ENCODE data around the gene PRKCA. TPM values are rescaled to one million over a fixed set of nuclear protein-coding genes. Genes with fewer than 3 reads are reported as not detected.
A peak's percentile ranks its signal among the peaks of the same experiment; 100 is the strongest.

PRKCA gene
- total RNA-seq, 4 donors from 2014 or later = 9.8 to 25.6 (median 12.2) TPM

GRCh38 chr17:66675273-66675990 is 373.0 kb downstream of the PRKCA start:
- peak overlapping the region; percentile 18 for H3K4me3 ChIP-seq

GRCh38 chr17:66675991-66676371 is 373.6 kb downstream of the PRKCA start:
- 39% methylated on average over 17 of the region's 17 CpGs for WGBS
- Histone ChIP-seq H3K9me3 (no peaks in the 10 kb centered on the region), H3K36me3 (no peaks in the 10 kb centered on the region), H3K27ac (peak overlapping the region; percentile 91), H3K27me3 (no peaks in the 10 kb centered on the region), H3K4me1 (peaks cover 38% of the 10 kb centered on the region), H3K4me3 (peak overlapping the region; percentile 22)
- TF ChIP-seq CTCF (IDR thresholded peaks at IDR 0.05) (no peak), POLR2AphosphoS5 (IDR thresholded peaks at IDR 0.05) (no peak), POLR2A (IDR thresholded peaks at IDR 0.05) (no peak), EP300 (IDR thresholded peaks at IDR 0.05) (no peak)
- no peak for DNase-seq (ENCODE audit: low spot score in 2 of 2)

More at GRCh38 chr17:66675273-66675990, 373.0 kb downstream of the PRKCA start:
- no peak for TF ChIP-seq POLR2AphosphoS5 (IDR thresholded peaks at IDR 0.05)
- TF ChIP-seq EP300 (IDR thresholded peaks at IDR 0.05) = no peak
- TF ChIP-seq POLR2A (IDR thresholded peaks at IDR 0.05) = no peak
- TF ChIP-seq CTCF (IDR thresholded peaks at IDR 0.05) = no peak
- Histone ChIP-seq H3K27ac (peak overlapping the region; percentile 91), H3K9me3 (no peaks in the 10 kb centered on the region), H3K36me3 (no peaks in the 10 kb centered on the region), H3K4me1 (peaks cover 38% of the 10 kb centered on the region), H3K27me3 (no peaks in the 10 kb centered on the region)
- 79% methylated on average over 16 of the region's 16 CpGs for WGBS
- no peak for DNase-seq (ENCODE audit: low spot score in 2 of 2)

- peak overlapping the region; percentile 22 for H3K4me3 ChIP-seq
- no peaks in the 10 kb centered on the region for H3K27me3 ChIP-seq
- H3K4me1 ChIP-seq = peaks cover 38% of the 10 kb centered on the region
- H3K36me3 ChIP-seq = no peaks in the 10 kb centered on the region
- H3K9me3 ChIP-seq = no peaks in the 10 kb centered on the region
- H3K27ac ChIP-seq = peak overlapping the region; percentile 91
- TF ChIP-seq CTCF (IDR thresholded peaks at IDR 0.05) = no peak
- TF ChIP-seq POLR2AphosphoS5 (IDR thresholded peaks at IDR 0.05) = peak in 1 of 3 donors; percentile 42
- TF ChIP-seq POLR2A (IDR thresholded peaks at IDR 0.05) = no peak
- no peak for TF ChIP-seq EP300 (IDR thresholded peaks at IDR 0.05)
- DNase-seq (ENCODE audit: low spot score in 2 of 2) = peak in 1 of 2 donors; percentile 70
- WGBS = 46% methylated on average over 10 of the region's 11 CpGs
These were observed 374.0 kb downstream of the PRKCA start for GRCh38 chr17:66676421-66676820.

GRCh38 chr17:66677201-66677981 is 375.0 kb downstream of the PRKCA start:
- no peak for TF ChIP-seq POLR2A (IDR thresholded peaks at IDR 0.05)
- no peak for TF ChIP-seq CTCF (IDR thresholded peaks at IDR 0.05)
- TF ChIP-seq POLR2AphosphoS5 (IDR thresholded peaks at IDR 0.05) = no peak
- TF ChIP-seq EP300 (IDR thresholded peaks at IDR 0.05) = no peak
- WGBS = 81% methylated on average over 13 of the region's 13 CpGs
- Histone ChIP-seq H3K9me3 (no peaks in the 10 kb centered on the region), H3K27me3 (no peaks in the 10 kb centered on the region), H3K4me3 (no peak overlapping the region), H3K36me3 (no peaks in the 10 kb centered on the region), H3K4me1 (peaks cover 42% of the 10 kb centered on the region), H3K27ac (peak overlapping the region; percentile 91)
- DNase-seq (ENCODE audit: low spot score in 2 of 2) = no peak

- H3K4me3 ChIP-seq = no peak overlapping the region
- no peaks in the 10 kb centered on the region for H3K36me3 ChIP-seq
- TF ChIP-seq POLR2A (IDR thresholded peaks at IDR 0.05) (no peak), CTCF (IDR thresholded peaks at IDR 0.05) (no peak), POLR2AphosphoS5 (IDR thresholded peaks at IDR 0.05) (no peak), EP300 (IDR thresholded peaks at IDR 0.05) (no peak)
- 93% methylated on average over 1 of the region's 1 CpG for WGBS
- no peaks in the 10 kb centered on the region for H3K27me3 ChIP-seq
- DNase-seq (ENCODE audit: low spot score in 2 of 2) = no peak
- peak overlapping the region; percentile 91 for H3K27ac ChIP-seq
- H3K4me1 ChIP-seq = peaks cover 41% of the 10 kb centered on the region
- H3K9me3 ChIP-seq = no peaks in the 10 kb centered on the region
These were observed 375.6 kb downstream of the PRKCA start for GRCh38 chr17:66678061-66678460.

Data from suprapubic skin (tissue), 4 donors.